ENCODE results near the gene TLN1. TPM values are rescaled to one million over a fixed set of nuclear protein-coding genes. Genes with fewer than 3 reads are reported as not detected.

The TLN1 gene
- total RNA-seq, 2 donors from 2014 or later: 177 to 196 TPM

DNA sequence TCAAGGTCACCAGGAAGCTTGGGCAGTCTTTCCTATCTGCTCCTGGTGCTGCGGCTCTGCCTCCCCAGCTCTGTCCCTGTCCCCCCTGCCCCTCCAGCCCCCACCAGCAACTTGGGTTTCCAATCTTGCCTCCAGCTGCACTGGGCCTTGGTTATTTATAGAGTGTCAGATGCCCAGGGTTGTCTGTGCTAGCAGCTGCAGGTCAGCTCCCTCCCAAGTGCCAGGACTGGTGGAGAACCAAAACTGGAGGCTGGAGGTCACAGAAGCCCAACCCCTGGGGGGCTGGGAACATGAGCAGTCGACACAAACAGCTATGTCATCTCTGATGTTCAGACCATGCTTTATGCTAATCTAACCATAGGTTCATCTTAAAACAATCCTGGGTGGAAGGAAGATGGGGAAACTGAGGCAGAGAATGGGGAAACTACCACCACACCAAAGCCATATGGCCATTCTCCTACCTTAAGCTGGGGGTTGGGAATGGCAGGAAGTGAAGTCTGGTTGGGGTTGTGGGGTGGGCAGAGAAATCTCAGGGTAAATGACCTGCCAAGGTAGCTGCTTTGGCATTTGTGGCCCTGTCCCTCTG is 43.9 kb downstream of the TLN1 start:
- Histone ChIP-seq H3K9me3 (no peaks in the 10 kb centered on the region), H3K36me3 (no peaks in the 10 kb centered on the region), H3K9ac (ENCODE audit: low read depth in 2 of 2, low read length in 2 of 2) (peak overlapping the region; percentile 43 to 52), H3K4me3 (peak overlapping the region; percentile 55), H3K27ac (no peak overlapping the region), H3K27me3 (no peaks in the 10 kb centered on the region), H3K4me1 (no peaks in the 10 kb centered on the region)
- no peak for DNase-seq
- intact Hi-C loops (cut with DNase I): no loop called here
- TF ChIP-seq, protein P1, sequence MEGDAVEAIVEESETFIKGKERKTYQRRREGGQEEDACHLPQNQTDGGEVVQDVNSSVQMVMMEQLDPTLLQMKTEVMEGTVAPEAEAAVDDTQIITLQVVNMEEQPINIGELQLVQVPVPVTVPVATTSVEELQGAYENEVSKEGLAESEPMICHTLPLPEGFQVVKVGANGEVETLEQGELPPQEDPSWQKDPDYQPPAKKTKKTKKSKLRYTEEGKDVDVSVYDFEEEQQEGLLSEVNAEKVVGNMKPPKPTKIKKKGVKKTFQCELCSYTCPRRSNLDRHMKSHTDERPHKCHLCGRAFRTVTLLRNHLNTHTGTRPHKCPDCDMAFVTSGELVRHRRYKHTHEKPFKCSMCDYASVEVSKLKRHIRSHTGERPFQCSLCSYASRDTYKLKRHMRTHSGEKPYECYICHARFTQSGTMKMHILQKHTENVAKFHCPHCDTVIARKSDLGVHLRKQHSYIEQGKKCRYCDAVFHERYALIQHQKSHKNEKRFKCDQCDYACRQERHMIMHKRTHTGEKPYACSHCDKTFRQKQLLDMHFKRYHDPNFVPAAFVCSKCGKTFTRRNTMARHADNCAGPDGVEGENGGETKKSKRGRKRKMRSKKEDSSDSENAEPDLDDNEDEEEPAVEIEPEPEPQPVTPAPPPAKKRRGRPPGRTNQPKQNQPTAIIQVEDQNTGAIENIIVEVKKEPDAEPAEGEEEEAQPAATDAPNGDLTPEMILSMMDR (IDR thresholded peaks at IDR 0.05): no peak

DNA sequence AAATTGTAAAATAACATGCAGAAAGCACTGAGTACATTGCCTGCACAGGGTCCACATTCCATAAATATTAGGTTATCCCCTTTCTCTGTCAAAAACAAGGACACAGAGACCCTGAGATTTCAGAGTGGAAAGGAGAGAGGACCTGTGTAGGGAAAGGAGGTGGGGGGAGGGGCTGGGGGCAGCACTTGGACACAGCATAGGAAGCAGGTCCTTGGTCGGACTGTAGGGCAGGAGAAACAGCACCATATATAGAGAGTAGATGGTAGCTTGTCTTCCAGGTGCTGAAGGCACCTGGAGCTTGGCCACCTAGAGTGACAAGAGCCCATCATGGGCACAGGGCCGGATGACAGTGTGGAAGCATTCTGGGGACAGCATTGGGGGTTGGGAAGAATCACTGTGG is 44.7 kb downstream of the TLN1 start:
- Histone ChIP-seq H3K27me3 (no peaks in the 10 kb centered on the region), H3K9ac (ENCODE audit: low read depth in 2 of 2, low read length in 2 of 2) (peak overlapping the region in 1 of 2 donors; percentile 31), H3K4me3 (peak overlapping the region; percentile 9), H3K9me3 (no peaks in the 10 kb centered on the region), H3K4me1 (no peaks in the 10 kb centered on the region), H3K36me3 (no peaks in the 10 kb centered on the region), H3K27ac (no peak overlapping the region)
- no peak for DNase-seq
- TF ChIP-seq, protein P1 (IDR thresholded peaks at IDR 0.05): no peak
- intact Hi-C loops (cut with DNase I): no loop called here

DNA sequence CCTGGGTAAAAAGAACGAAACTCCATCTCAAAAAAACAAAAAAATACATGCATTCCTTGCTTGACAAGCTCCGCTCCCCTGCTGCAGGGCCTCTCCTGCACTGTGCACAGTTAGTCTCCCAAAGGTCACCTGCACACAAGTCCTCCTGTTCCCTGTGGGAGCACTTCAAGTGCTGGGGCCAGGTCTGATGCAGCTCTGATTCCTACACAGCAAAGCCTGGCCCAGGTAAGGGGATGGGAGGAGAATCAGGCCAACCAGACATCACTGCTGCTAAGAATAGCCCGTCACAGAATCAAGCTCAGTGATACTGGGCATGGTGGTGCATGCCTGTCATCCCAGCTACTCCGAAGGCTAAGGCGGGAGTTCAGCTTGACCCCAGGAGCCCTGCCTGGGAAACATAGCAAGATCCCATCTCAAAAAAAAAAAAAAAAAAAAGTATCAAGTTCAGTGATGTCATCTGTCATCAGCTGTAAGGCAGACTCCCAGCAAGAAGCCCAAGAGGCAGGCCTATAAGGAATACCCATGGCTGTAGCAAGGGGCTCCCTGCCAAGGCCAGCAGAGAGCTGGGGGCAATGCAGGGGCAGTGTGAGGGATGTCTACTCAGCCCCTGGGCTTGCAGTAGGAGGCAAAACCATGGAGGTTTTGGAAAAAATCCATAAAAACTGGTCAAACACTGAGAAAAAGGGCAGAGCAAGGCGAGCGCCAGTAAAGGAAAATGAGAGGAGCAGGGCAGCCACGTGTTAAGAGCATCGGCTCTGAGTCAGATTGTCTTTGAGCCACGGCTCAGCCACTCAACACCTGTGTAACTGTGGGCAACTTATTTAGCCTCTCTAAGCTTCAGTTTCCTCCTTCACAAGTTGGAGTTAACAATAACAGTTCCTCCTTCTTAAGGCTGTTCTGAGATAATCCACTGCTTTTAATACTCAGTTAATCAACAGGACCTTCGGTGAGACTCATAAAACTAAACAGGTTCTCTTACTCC is 45.5 kb downstream of the TLN1 start:
- intact Hi-C loops (cut with DNase I): no loop called here
- Histone ChIP-seq H3K4me3 (no peak overlapping the region), H3K9me3 (no peaks in the 10 kb centered on the region), H3K4me1 (no peaks in the 10 kb centered on the region), H3K36me3 (no peaks in the 10 kb centered on the region), H3K27ac (no peak overlapping the region), H3K27me3 (no peaks in the 10 kb centered on the region), H3K9ac (ENCODE audit: low read depth in 2 of 2, low read length in 2 of 2) (peak overlapping the region in 1 of 2 donors; percentile 3)
- no peak for DNase-seq
- TF ChIP-seq, protein P1 (IDR thresholded peaks at IDR 0.05): no peak

DNA sequence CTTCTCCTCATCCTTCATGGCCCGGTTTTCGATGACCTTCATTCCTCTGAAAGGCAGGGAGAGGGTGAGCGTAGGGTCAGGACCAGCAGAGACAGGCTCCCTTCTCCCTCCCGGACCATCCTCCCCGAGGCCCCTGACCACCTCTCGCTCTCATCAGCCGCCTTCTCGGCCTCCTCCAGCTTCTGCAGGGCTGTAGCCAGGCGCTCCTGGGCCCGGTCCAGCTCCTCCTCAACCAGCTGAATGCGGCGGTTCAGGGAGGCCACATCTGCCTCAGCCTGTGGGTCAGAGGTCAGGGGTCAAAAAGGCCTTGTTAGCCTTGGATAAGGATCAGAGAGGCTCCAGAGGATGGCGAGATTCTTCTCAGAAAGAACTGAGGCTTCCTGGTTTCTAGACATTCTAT is 46.5 kb downstream of the TLN1 start:
- DNase-seq: no peak
- no peak overlapping the region for H3K4me3 ChIP-seq
- no peaks in the 10 kb centered on the region for H3K27me3 ChIP-seq
- TF ChIP-seq, protein P1 (IDR thresholded peaks at IDR 0.05): no peak
- no peak overlapping the region for H3K27ac ChIP-seq
- H3K9ac ChIP-seq (ENCODE audit: low read depth in 2 of 2, low read length in 2 of 2): no peak overlapping the region
- H3K4me1 ChIP-seq: no peaks in the 10 kb centered on the region
- H3K9me3 ChIP-seq: no peaks in the 10 kb centered on the region
- intact Hi-C loops (cut with DNase I): no loop called here
- no peaks in the 10 kb centered on the region for H3K36me3 ChIP-seq

DNA sequence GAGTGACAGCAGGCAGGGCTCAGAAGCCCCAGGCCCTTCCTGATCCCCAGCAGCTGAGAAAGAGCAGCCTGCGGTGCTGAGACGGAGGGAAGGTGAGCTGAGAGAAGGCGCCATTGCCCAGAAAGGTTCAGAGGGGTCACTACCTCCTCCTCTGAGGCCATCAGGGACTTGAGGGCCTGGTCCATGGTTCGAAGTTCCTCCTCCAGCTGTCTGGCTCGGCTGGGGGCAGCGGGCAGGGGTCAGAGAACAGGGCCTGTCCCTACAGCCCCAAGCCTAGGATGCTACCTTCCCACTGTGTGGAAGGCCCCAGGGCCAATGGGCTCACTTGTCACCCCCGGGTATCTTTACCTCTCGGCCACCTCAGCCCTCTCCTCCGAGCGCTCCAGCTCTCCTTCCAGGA is 47.1 kb downstream of the TLN1 start:
- H3K27ac ChIP-seq: no peak overlapping the region
- no peak for DNase-seq
- H3K4me1 ChIP-seq: no peaks in the 10 kb centered on the region
- TF ChIP-seq, protein P1 (IDR thresholded peaks at IDR 0.05): no peak
- no peaks in the 10 kb centered on the region for H3K27me3 ChIP-seq
- H3K9ac ChIP-seq (ENCODE audit: low read depth in 2 of 2, low read length in 2 of 2): no peak overlapping the region
- H3K36me3 ChIP-seq: no peaks in the 10 kb centered on the region
- H3K4me3 ChIP-seq: no peak overlapping the region
- H3K9me3 ChIP-seq: no peaks in the 10 kb centered on the region
- intact Hi-C loops (cut with DNase I): no loop called here

Data from colonic mucosa (tissue), 4 donors.